ENCODE data around the gene SGTA. TPM values are rescaled to one million over a fixed set of nuclear protein-coding genes. Genes with fewer than 3 reads are reported as not detected.

SGTA gene
- total RNA-seq, 1 experiment from 2014 or later: 109 TPM

- BruUV-seq (replicated peaks): no TSS peak
These were observed 28.8 kb upstream of the SGTA start for GRCh38 chr19:2811735-2812413.

More at GRCh38 chr19:2811735-2812413, 28.8 kb upstream of the SGTA start:
- CTCF ChIA-PET: no interaction called here
- H4K20me1 ChIP-seq (ENCODE audit: insufficient read depth): no peaks in the 10 kb centered on the region
- RAD21 ChIA-PET (ENCODE audit: low non-redundant PET in 1 of 2, low total read pairs in 2 of 2, uncharacterized antibody in 2 of 2, unreplicated experiment in 2 of 2): no interaction called here
- H3K27ac ChIP-seq (ENCODE audit: low read depth, low read length): no peak overlapping the region
- H3K9me3 ChIP-seq (ENCODE audit: control insufficient read depth in 1 of 2, insufficient read depth in 1 of 2, low read depth in 1 of 2, low read length in 2 of 2): no peaks in the 10 kb centered on the region
- peaks cover 5 to 24% of the 10 kb centered on the region in 2 experiments; a peak in 3 of 4 replicates for H3K36me3 ChIP-seq (ENCODE audit: control insufficient read depth in 1 of 2, insufficient read depth in 2 of 2, low read length in 2 of 2)
- H3K4me2 ChIP-seq (ENCODE audit: low read length): no peak overlapping the region
- intact Hi-C loops (cut with micrococcal nuclease): no loop called here
- no peaks in the 10 kb centered on the region for H3K79me2 ChIP-seq (ENCODE audit: insufficient read depth, low read length)
- no peak overlapping the region for H2AFZ ChIP-seq (ENCODE audit: low read depth, low read length, poor library complexity, severe bottlenecking)
- peaks cover 0 to 2% of the 10 kb centered on the region in 2 experiments; a peak in 3 of 4 replicates for H3K4me1 ChIP-seq (ENCODE audit: control insufficient read depth in 1 of 2, insufficient read depth in 2 of 2, low read length in 2 of 2)
- H3K9me2 ChIP-seq (ENCODE audit: insufficient read depth): no peaks in the 10 kb centered on the region
- no peak for ATAC-seq
- no peak overlapping the region for H3K9ac ChIP-seq (ENCODE audit: low read length)
- no peak for DNase-seq (ENCODE audit: low read depth, low spot score)
- no peaks in the 10 kb centered on the region for H3K27me3 ChIP-seq (ENCODE audit: insufficient read depth, low read length)
- TF ChIP-seq ZBTB33 (IDR thresholded peaks at IDR 0.05; ENCODE audit: extremely low read depth, insufficient replicate concordance, low read length) (no peak), ZFX (IDR thresholded peaks at IDR 0.05) (no peak), CBX3 (IDR thresholded peaks at IDR 0.05; ENCODE audit: low read depth) (no peak), ELF1 (IDR thresholded peaks at IDR 0.05; ENCODE audit: borderline replicate concordance, low read depth) (no peak), RAD21 (IDR thresholded peaks at IDR 0.05; ENCODE audit: low read depth) (no peak), SRF (IDR thresholded peaks at IDR 0.05; ENCODE audit: low read depth) (no peak)
- POLR2A ChIA-PET: no interaction called here
- no peak overlapping the region for H3K4me3 ChIP-seq (replicated peaks in 1 of 2; ENCODE audit: low read depth in 1 of 2, low read length in 2 of 2)

All from HCT116 (cell line).